Astrocyte of the spinal cord (primary cell): Measurements from ENCODE around the gene RIPOR3.
"Not testable (repeated sequence)": the region's sequence is repeated elsewhere in the genome, so short reads cannot be mapped to it uniquely, and the experiment has no call there.

Experiments
- DNase-seq: peaks from one replicate; pipeline ENCODE4 v3.0.0; 2011; ENCODE audit warnings: low read depth, low spot score
- H3K4me3 ChIP-seq: 2 replicates; pipeline ENCODE4 v1.5.1; 2011; ENCODE audit warnings: low read depth, mild to moderate bottlenecking, low read length, moderate library complexity
- in situ Hi-C: cut with HindIII; loops from 2 replicates; pipeline ENCODE4 v1.10.0; 2017; ENCODE audit warnings: low sequenced_read_pairs
- TF ChIP-seq, protein P1 (sequence below): IDR thresholded peaks from 2 replicates; pipeline ENCODE4 v1.5.1; 2012; ENCODE audit warnings: low read depth, mild to moderate bottlenecking, low read length, inconsistent platforms

The RIPOR3 gene

GRCh38 chr20:50624351-50625016, 66.9 kb downstream of the RIPOR3 start:
- H3K4me3 ChIP-seq: no peak overlapping the region
- in situ Hi-C loops: no loop called here
- TF ChIP-seq, protein P1, sequence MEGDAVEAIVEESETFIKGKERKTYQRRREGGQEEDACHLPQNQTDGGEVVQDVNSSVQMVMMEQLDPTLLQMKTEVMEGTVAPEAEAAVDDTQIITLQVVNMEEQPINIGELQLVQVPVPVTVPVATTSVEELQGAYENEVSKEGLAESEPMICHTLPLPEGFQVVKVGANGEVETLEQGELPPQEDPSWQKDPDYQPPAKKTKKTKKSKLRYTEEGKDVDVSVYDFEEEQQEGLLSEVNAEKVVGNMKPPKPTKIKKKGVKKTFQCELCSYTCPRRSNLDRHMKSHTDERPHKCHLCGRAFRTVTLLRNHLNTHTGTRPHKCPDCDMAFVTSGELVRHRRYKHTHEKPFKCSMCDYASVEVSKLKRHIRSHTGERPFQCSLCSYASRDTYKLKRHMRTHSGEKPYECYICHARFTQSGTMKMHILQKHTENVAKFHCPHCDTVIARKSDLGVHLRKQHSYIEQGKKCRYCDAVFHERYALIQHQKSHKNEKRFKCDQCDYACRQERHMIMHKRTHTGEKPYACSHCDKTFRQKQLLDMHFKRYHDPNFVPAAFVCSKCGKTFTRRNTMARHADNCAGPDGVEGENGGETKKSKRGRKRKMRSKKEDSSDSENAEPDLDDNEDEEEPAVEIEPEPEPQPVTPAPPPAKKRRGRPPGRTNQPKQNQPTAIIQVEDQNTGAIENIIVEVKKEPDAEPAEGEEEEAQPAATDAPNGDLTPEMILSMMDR: no peak
- no peak for DNase-seq

GRCh38 chr20:50621068-50621665, 70.2 kb downstream of the RIPOR3 start:
- H3K4me3 ChIP-seq: no peak overlapping the region
- no peak for DNase-seq
- TF ChIP-seq, protein P1: no peak
- in situ Hi-C loops: no loop called here

GRCh38 chr20:50620459-50620858, 70.9 kb downstream of the RIPOR3 start:
- H3K4me3 ChIP-seq, DNase-seq, in situ Hi-C loops: not testable (repeated sequence)

- TF ChIP-seq, protein P1: no peak
- in situ Hi-C loops: no loop called here
- DNase-seq: no peak
- H3K4me3 ChIP-seq: no peak overlapping the region
These were observed 72.8 kb downstream of the RIPOR3 start for GRCh38 chr20:50618537-50618936.

DNA sequence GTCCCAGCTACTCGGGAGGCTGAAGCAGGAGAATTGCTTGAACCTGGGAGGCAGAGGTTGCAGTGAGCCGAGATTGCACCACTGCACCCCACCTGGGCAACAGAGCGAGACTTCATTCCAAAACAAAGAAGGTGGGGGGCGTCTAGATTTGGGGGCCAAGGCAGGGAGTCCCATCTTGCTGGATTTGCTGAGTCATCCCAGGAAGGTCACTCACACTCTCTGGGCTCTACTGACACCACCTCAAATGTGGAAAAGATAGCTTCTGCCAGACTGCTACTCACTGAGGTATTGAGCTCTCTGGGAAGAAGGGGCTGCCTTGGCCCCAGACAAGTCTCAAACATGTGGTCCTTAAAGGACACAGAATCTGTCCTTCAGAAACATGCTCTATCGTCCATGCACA, 74.3 kb downstream of the RIPOR3 start:
- DNase-seq: no peak
- H3K4me3 ChIP-seq: no peak overlapping the region
- TF ChIP-seq, protein P1: no peak
- in situ Hi-C loops: no loop called here

DNA sequence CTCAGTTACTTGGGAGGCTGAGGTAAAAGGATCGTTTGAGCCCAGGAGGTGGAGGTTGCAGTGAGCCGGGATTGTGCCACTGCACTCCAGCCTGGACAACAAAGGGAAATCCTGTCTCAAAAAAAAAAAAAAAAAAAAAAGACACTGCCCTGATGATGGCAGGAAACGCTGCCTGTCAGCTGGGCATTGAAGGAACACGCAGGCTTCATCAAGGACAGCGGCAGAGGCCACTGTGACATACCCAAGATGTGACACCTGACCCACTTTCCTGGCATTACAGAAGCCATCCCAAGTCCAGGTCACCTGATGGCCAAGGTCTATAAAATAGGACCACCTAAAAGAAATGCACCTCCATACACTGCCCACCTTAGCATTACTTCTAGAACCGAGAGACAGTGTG, 75.9 kb downstream of the RIPOR3 start:
- DNase-seq: no peak
- TF ChIP-seq, protein P1: no peak
- in situ Hi-C loops: no loop called here
- no peak overlapping the region for H3K4me3 ChIP-seq

DNA sequence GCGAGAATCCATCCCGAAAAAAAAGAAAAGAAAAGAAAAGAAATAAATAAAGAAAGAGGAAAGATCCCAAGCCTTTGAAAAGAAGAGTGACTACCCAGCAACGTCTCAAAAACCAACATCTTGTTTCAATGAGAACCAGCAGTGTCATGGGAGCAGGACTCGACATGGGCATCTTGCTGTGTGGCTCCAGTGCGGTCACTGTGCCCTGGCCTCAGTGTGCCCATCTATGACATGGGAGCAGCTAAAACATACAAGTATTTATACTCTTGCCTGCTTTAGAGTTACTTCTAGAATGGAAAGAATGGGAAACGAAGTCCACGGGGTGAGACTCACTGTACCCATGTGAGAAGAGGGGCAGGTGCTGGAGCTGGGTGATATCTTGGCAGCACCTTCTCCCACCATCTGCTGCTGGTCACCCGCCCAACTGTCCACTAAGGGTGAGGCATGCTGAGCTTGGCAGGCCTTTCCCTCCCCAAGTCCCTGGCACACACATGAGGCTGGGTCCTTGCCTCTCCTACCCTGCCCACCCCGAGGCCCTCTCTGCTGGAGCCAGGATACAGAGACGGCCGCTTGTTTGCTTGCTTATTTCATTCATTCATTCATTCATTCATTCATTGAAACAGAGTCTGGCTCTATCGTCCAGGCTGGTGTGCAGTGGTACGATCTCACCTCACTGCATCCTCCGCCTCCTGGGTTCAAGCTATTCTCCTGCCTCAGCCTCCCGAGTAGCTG, 77.7 kb downstream of the RIPOR3 start:
- no peak overlapping the region for H3K4me3 ChIP-seq
- in situ Hi-C loops: no loop called here
- TF ChIP-seq, protein P1: no peak
- DNase-seq: no peak
